DND-41 (cell line): ENCODE measurements around the gene ABCA13.

Experiments used
- EZH2 ChIP-seq: IDR thresholded peaks from 3 replicates; pipeline ENCODE4 v1.6.1; 2012; ENCODE audit warnings: borderline replicate concordance, low read depth, mild to moderate bottlenecking, moderate library complexity, low read length, inconsistent platforms; ENCODE audit not compliant: severe bottlenecking
- TF ChIP-seq, protein P1 (sequence below): IDR thresholded peaks from 2 replicates; pipeline ENCODE4 v1.5.1; 2012; ENCODE audit warnings: borderline replicate concordance, low read length, moderate library complexity, mild to moderate bottlenecking; ENCODE audit not compliant: poor library complexity, severe bottlenecking; ENCODE audit errors: extremely low read depth

DNA sequence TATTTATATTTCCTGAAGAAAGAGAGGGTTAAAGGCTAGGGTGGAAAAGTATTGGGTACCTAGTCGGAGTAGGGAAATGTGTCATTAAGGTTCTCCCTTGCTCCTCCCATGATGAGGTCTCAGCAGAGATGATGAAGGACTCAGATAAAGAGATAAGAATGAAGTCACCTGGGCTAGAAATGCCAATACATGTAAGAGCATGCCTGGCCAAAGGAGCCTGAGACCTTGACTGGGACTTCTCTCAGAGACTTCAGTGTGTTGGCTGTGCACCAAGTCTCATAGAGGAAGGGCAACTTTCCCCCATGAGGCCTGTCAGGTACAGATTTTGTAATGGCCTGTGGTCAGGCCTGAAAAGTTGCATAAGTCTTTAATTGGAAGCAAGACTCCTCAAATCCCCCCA lies 392.1 kb downstream of the ABCA13 start:
- TF ChIP-seq, protein P1, sequence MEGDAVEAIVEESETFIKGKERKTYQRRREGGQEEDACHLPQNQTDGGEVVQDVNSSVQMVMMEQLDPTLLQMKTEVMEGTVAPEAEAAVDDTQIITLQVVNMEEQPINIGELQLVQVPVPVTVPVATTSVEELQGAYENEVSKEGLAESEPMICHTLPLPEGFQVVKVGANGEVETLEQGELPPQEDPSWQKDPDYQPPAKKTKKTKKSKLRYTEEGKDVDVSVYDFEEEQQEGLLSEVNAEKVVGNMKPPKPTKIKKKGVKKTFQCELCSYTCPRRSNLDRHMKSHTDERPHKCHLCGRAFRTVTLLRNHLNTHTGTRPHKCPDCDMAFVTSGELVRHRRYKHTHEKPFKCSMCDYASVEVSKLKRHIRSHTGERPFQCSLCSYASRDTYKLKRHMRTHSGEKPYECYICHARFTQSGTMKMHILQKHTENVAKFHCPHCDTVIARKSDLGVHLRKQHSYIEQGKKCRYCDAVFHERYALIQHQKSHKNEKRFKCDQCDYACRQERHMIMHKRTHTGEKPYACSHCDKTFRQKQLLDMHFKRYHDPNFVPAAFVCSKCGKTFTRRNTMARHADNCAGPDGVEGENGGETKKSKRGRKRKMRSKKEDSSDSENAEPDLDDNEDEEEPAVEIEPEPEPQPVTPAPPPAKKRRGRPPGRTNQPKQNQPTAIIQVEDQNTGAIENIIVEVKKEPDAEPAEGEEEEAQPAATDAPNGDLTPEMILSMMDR, result no peak
- TF ChIP-seq EZH2, result no peak
